Activated gamma-delta T cell treated with Interleukin-2 at 50 U/mL for 16 hours (primary cell): Measurements from ENCODE around the gene VPS18.

Source experiments
- DNase-seq: peaks from one replicate; pipeline ENCODE4 v3.0.0-alpha.2; 2020

Gene VPS18

GRCh38 chr15:40936709-40937666 lies 42.7 kb downstream of the VPS18 start:
- no peak for DNase-seq

- no peak for DNase-seq
Measured at GRCh38 chr15:40937762-40938535, 43.7 kb downstream of the VPS18 start.

- no peak for DNase-seq
Measured at GRCh38 chr15:40938536-40938870, 44.3 kb downstream of the VPS18 start.

DNA sequence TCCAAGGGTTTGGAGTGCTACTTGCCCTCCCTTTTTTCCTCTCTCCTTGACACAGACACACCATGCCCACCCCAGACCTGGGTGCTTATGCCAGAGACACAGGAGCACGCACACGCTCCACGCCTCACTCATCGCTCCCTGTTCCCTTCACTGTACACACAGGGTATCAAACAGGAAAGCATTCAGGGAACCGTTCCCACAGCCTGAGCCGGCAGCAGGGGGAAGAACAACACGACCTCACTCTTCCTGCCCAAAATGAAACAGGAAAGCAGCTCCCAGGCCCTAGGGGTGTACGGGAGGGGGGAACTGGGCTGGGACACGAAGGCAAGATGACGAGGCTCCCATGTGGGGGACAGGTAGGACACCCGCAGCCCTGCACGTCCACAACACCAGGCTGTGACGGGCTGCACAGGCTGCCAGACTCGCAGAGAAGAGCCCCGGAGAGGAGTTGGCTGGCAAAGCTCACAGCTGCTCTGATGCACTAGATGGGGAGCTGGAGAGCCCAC lies 46.1 kb downstream of the VPS18 start:
- DNase-seq: no peak

DNA sequence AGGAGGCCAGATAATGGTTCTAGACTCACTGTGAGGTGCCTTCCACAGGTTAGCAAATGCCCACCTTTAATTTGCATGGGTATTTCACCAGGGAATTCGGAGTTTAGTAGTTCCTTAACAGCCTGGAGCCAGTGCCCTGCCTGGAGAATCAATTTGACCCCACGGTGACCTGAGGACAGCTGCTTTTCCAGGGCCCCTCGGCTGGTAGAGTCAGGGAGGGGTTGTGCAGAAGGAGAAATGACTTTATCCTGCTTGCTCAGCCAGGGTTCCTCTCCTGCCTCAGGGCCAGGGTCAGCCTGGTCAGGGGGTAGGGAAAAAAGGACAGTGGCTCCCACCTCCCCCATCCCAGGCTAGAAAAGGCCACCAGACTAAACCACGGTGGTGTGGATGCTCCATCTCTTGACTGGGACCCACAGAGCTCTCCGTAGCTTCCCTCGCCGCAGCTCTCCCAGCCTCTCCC lies 46.8 kb downstream of the VPS18 start:
- DNase-seq: no peak

DNA sequence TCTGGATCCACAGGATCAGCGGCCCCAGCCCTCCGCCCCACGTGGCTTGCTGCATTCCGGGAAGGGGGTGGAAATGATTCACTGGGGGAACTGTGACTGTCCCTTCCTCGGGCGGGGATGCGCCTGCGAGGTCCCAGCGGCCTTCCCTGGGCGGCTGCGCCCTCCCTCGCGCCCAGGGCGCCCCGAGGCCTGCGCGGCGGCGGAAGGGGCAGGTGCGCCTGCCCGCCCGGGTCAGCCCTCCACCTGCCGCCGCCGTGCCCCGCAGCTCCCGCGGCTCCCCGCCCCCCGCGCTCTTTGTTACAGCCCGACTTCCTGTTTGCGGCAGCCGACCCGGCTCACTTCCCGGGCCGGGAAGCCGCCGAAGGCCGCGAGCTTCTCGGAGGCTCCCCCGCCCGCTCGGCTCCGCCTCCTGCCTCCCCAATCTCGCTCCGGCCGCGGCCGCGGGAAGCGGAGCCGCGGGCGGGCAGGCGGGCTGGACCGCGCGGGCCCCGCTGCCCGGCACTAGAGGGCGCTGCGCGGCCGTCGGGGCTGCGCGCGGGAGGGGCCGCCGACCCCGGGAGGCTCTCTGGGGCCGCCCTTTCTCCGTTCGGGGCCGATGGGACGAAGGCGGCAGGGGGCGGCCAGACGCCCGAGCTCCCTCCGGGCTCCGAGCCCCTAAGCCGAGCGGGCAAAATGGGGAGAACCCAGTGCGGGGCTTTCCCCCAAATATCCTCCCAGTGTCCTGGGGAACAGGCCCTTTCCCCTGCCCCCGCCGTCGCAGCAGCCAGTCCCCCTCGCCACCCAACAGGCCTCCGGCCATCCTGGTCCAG lies 47.5 kb downstream of the VPS18 start:
- peak; percentile 61 for DNase-seq

DNA sequence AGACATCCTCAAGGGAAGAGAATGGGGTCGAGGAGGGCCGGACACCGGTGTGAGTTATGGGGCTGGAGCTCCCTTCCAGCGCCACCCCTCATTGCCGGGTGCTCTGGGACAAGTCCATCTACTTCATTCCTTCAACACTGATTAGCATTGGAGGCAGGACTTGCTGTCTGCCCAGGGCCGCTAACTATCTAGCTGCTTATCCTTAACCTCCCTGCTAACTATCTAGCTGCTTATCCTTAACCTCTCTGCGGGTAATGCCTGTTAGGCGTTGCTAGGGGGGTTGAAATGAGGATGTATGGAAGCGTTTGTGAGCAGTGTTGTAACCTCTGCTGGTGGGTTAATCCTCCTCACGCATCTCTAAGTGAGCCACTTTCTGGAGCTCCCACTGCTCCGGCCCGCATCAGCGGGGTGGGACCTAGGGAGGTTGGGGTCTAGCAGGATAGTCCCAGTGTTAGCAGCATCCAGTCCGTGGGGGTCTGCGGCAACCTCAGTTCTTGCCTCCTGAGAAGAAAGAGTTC lies 48.1 kb downstream of the VPS18 start:
- no peak for DNase-seq

- no peak for DNase-seq
Measured at GRCh38 chr15:40942878-40943277, 48.6 kb downstream of the VPS18 start.

DNA sequence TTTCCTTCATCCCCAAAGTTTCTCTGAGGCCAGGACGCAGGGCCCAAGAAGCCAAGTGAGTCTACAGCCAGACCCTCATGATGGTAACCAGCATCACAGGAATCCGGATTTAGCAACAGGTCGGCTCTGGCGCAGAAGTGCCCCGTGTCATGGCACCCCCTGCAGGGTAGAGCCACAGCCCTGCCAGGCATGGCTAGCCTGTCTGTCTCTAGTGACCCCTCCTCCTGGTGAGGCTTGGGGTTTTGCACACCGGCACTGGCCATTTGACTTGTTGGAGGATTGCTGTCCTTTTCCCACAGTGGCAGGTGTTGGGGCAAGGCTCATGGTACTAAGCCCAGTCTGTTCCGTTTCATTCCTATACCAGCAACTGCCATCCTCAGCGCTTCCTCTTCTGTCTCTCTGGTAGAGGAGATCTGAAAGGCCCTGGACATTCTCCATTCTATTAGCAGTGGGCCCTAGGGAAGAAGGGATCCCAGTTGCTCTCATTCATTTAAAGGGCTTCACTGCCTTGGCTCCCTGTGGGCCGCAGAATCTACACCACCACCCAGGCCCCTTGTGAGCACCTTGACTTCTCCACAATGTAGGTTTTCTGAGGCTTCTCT lies 49.6 kb downstream of the VPS18 start:
- no peak for DNase-seq

GRCh38 chr15:40944510-40945296 lies 50.5 kb downstream of the VPS18 start:
- DNase-seq: no peak

DNA sequence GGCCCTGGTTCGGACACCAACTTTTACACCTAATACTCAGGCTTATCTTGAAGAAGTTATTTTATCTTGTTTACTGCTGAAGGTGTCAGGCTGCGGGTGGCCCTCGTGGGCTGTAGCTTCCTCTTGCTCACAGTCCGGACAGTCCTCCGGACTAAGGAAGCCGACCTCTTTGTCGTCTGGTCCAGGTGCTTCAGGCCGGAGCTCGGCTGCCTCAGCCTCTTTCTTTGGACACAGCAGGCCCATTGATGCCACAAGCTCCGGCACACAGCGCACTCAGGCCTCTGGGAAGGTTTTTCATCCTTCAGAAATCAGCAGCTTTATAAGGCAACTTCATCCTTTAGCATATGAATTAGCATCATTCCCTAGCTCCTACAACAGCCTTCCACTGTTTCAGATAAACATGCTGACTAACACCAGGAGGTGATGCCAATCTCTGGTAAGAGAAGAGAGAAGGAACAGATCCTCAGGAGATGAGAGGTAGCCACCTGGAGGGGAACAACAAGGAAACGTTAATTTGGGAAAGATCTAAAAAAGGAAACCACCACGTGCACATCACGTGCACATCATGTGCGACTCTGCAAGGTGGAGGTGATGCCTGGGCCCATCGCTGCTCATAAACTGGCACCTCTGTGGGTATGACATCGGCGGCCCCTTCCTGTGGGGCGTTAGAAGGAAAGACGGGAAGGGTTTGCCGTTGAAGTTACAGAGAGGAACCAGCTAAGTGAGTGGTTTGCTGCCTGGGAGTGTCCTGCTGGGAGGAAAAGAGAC lies 54.6 kb downstream of the VPS18 start:
- no peak for DNase-seq

GRCh38 chr15:40949756-40950207 lies 55.5 kb downstream of the VPS18 start:
- no peak for DNase-seq

DNA sequence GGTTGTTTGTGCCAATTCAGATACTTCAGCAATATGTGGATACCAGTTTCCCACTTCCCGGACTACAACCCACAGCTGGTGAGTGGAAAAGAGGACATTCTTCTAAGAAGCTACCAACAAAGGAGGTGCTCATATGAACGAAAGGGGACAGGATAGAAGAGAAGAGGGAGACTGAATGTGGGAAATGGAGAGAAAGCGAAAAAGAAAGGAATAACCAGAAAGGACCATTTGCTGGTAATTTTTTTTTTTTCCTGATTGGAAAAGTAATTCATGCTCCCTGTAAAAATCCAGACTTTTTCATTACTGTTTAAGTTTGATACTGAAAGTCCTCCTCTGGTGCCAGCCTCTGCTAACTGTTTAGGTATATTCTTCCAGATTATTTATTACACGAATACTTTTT lies 57.5 kb downstream of the VPS18 start:
- no peak for DNase-seq

- no peak for DNase-seq
Measured at GRCh38 chr15:40952301-40952900, 58.2 kb downstream of the VPS18 start.

DNA sequence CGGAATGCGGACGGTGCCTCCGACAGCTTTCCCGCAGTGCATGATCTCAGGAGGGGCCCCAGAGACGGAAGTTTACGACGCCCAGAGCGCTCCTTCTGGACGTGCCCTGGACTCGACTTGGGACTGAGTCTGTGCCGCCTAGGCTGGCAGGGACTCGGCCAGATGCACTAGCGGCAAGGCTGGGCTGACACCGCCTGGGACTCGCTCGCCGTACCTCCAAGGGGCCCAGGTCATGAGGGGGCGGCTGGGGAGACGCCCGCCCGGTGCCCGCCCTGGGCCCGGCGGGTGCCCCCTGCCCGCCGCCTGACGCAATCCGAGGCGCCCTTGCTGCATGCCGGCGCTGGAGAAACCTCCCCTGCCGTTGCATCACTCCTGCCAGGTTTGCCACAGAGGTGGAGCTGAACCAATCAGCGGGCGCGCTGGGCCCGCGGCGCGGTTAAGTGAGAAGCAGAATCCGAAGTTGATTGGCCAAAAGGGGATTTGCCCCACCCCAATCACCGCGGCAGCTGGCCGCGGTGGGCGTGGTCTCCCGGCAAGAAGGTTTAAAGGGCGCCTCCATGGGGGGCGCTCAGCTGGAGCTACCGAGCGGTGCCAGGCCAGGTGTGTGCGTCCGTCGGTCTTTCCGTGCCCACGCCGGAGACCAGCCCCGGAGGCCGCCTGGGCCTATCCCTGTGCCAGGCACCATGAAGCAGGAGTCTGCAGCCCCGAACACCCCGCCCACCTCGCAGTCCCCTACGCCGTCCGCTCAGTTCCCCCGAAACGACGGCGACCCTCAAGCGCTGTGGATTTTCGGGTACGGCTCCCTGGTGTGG lies 58.9 kb downstream of the VPS18 start, which contains the start of gene CHAC1:
Gene CHAC1, plus strand, starts transcription at position 571 of the 812 bp plus-strand sequence. Its CDS starts 113 bp downstream, at position 684.
- peak; percentile 93 for DNase-seq
